A549 treated with ZK216348 at 1 μM for 4 hours (cell line): ENCODE data around the gene FAM83F. TPM values are rescaled to one million over a fixed set of nuclear protein-coding genes. Genes with fewer than 3 reads are reported as not detected.

Source experiments
- total RNA-seq: library from RNA; stranded (reverse); fragments of 200-300 nt; extraction: Qiagen RNA extraction; gene quantifications from 5 replicates; pipeline ENCODE4 v1.2.3, GENCODE V29; 2022; ENCODE audit warnings: low read depth

The FAM83F gene
- total RNA-seq = not detected in 5 replicates

GRCh38 chr22:39994566-39995392 is at the start of gene FAM83F:
Gene FAM83F, plus strand, starts transcription at chr22:39994954. Its CDS starts 89 bp downstream, at chr22:39995043.

GRCh38 chr22:39959640-39960447 is 34.9 kb upstream of the FAM83F start, which contains the start of gene TMA7B:
Gene TMA7B, plus strand, starts transcription at chr22:39960397. Its CDS starts 3,978 bp downstream, at chr22:39964375.

Other genes with a start within 250 kb of the FAM83F start
- not detected in 5 replicates for gene ENTHD1, start 101.2 kb upstream of the FAM83F start, total RNA-seq
- gene GRAP2, start 93.9 kb upstream of the FAM83F start, total RNA-seq = not detected in 5 replicates
- not detected in 5 replicates for gene TMA7B, start 34.6 kb upstream of the FAM83F start, total RNA-seq
- 4.2 to 5.9 TPM (median 5.3 TPM) in 5 replicates for gene TNRC6B, start 183.0 kb downstream of the FAM83F start, total RNA-seq